ENCODE measurements around the gene INPP5D.

GRCh38 chr2:233047206-233047605, 12.9 kb upstream of the INPP5D start:
- no peak for TF ChIP-seq CTCF (IDR thresholded peaks at IDR 0.05; ENCODE audit: borderline replicate concordance, extremely low read depth, low read length, poor library complexity, severe bottlenecking)
- TF ChIP-seq EZH2 (IDR thresholded peaks at IDR 0.05; ENCODE audit: borderline replicate concordance, low read depth, low read length, severe bottlenecking) = no peak
